Astrocyte (in vitro differentiated cells and primary cell): ENCODE data around the gene EHD1. TPM values are rescaled to one million over a fixed set of nuclear protein-coding genes. Genes with fewer than 3 reads are reported as not detected.
A peak's percentile ranks its signal among the peaks of the same experiment; 100 is the strongest.

ENCODE experiments used
- DNase-seq: peaks from one replicate; pipeline ENCODE4 v3.0.0-alpha.2; 2010; ENCODE audit warnings: low read depth
- FAIRE-seq: peaks from 2 replicates; lab custom pipeline; 2011; peaks lifted over from hg19 to GRCh38; lab: Jason Lieb, UNC
- H2AFZ ChIP-seq: 2 replicates; pipeline ENCODE4 v1.6.0; 2012; ENCODE audit warnings: low read depth, low read length, inconsistent platforms
- H3K27ac ChIP-seq: 2 replicates; pipeline ENCODE4 v1.5.1; 2011; ENCODE audit warnings: low read depth, low read length, inconsistent platforms
- H3K27me3 ChIP-seq: 2 replicates; pipeline ENCODE4 v1.6.0; 2011; ENCODE audit warnings: low read length, inconsistent platforms; ENCODE audit not compliant: insufficient read depth
- H3K36me3 ChIP-seq: 2 replicates; pipeline ENCODE4 v1.5.1; 2011; ENCODE audit warnings: low read length, inconsistent platforms; ENCODE audit not compliant: insufficient read depth
- H3K4me1 ChIP-seq: 2 replicates; pipeline ENCODE4 v1.5.1; 2011; ENCODE audit warnings: low read length, inconsistent platforms; ENCODE audit not compliant: insufficient read depth
- H3K4me2 ChIP-seq: 2 replicates; pipeline ENCODE4 v1.6.0; 2012; ENCODE audit warnings: low read length, inconsistent platforms
- H3K4me3 ChIP-seq: 2 replicates; pipeline ENCODE4 v1.5.1; 2011; ENCODE audit warnings: low read depth, mild to moderate bottlenecking, low read length, inconsistent platforms; ENCODE audit not compliant: insufficient read depth
- H3K79me2 ChIP-seq: 2 replicates; pipeline ENCODE4 v1.6.0; 2012; ENCODE audit warnings: mild to moderate bottlenecking, low read length, inconsistent platforms; ENCODE audit not compliant: insufficient read depth
- H3K9ac ChIP-seq: 2 replicates; pipeline ENCODE4 v1.6.0; 2012; ENCODE audit warnings: mild to moderate bottlenecking, low read length, inconsistent platforms
- H3K9me3 ChIP-seq: 2 replicates; pipeline ENCODE4 v1.5.1; 2012; ENCODE audit warnings: low read depth, mild to moderate bottlenecking, low read length, inconsistent platforms; ENCODE audit not compliant: insufficient read depth
- H4K20me1 ChIP-seq: 2 replicates; pipeline ENCODE4 v1.6.0; 2012; ENCODE audit warnings: low read length, inconsistent platforms; ENCODE audit not compliant: insufficient read depth
- H3K27ac Mint-ChIP-seq: one replicate; pipeline ENCODE4 v1.8.0; 2021; ENCODE audit warnings: mild to moderate bottlenecking, mixed read lengths; ENCODE audit not compliant: unreplicated experiment
- H3K27me3 Mint-ChIP-seq: one replicate; pipeline ENCODE4 v1.8.0; 2021; ENCODE audit warnings: low read depth, mixed read lengths; ENCODE audit not compliant: unreplicated experiment
- H3K36me3 Mint-ChIP-seq: one replicate; pipeline ENCODE4 v1.8.0; 2021; ENCODE audit warnings: low read depth, mixed read lengths; ENCODE audit not compliant: unreplicated experiment
- H3K4me1 Mint-ChIP-seq: one replicate; pipeline ENCODE4 v1.8.0; 2021; ENCODE audit warnings: low read depth, mixed read lengths; ENCODE audit not compliant: unreplicated experiment
- H3K4me3 Mint-ChIP-seq: one replicate; pipeline ENCODE4 v1.8.0; 2021; ENCODE audit warnings: mild to moderate bottlenecking, moderate library complexity, mixed read lengths; ENCODE audit not compliant: unreplicated experiment
- H3K9me3 Mint-ChIP-seq: one replicate; pipeline ENCODE4 v1.8.0; 2021; ENCODE audit warnings: mild to moderate bottlenecking, mixed read lengths; ENCODE audit not compliant: unreplicated experiment
- EZH2 ChIP-seq: IDR thresholded peaks from 2 replicates; pipeline ENCODE4 v1.6.1; 2012; ENCODE audit warnings: mild to moderate bottlenecking, low read length, inconsistent platforms; ENCODE audit not compliant: insufficient read depth
- total RNA-seq: library from RNA; stranded (reverse); gene quantifications from 2 replicates; pipeline ENCODE4 v1.2.1, GENCODE V29; 2021
- TF ChIP-seq, protein P1 (sequence below): IDR thresholded peaks from 2 replicates; pipeline ENCODE4 v1.5.1; 2011; ENCODE audit warnings: low read depth, mild to moderate bottlenecking, inconsistent platforms, low read length, moderate library complexity; ENCODE audit not compliant: insufficient read depth

The EHD1 gene
- total RNA-seq, 1 donor from 2014 or later: 201 TPM

- H3K4me2 ChIP-seq: no peak overlapping the region
- H3K27me3 Mint-ChIP-seq: peaks cover 5% of the 10 kb centered on the region
Measured at GRCh38 chr11:64813826-64814225, 64.6 kb downstream of the EHD1 start.

GRCh38 chr11:64810891-64811272 lies 67.5 kb downstream of the EHD1 start:
- Mint-ChIP-seq H3K27me3 (no peaks in the 10 kb centered on the region), H3K36me3 (peaks cover 4% of the 10 kb centered on the region), H3K4me3 (peak overlapping the region; percentile 93), H3K9me3 (no peaks in the 10 kb centered on the region), H3K27ac (no peak overlapping the region), H3K4me1 (peaks cover 4% of the 10 kb centered on the region)
- DNase-seq (no peak), FAIRE-seq (no peak)
- H3K4me2 ChIP-seq: peak overlapping the region; percentile 96
- no peaks in the 10 kb centered on the region for H3K9me3 ChIP-seq
- H3K4me3 ChIP-seq: peak overlapping the region; percentile 82
- H3K79me2 ChIP-seq: peaks cover 17% of the 10 kb centered on the region
- H3K4me1 ChIP-seq: peaks cover 8% of the 10 kb centered on the region
- no peak for TF ChIP-seq EZH2
- TF ChIP-seq, protein P1, sequence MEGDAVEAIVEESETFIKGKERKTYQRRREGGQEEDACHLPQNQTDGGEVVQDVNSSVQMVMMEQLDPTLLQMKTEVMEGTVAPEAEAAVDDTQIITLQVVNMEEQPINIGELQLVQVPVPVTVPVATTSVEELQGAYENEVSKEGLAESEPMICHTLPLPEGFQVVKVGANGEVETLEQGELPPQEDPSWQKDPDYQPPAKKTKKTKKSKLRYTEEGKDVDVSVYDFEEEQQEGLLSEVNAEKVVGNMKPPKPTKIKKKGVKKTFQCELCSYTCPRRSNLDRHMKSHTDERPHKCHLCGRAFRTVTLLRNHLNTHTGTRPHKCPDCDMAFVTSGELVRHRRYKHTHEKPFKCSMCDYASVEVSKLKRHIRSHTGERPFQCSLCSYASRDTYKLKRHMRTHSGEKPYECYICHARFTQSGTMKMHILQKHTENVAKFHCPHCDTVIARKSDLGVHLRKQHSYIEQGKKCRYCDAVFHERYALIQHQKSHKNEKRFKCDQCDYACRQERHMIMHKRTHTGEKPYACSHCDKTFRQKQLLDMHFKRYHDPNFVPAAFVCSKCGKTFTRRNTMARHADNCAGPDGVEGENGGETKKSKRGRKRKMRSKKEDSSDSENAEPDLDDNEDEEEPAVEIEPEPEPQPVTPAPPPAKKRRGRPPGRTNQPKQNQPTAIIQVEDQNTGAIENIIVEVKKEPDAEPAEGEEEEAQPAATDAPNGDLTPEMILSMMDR: no peak
- no peak overlapping the region for H3K9ac ChIP-seq
- no peaks in the 10 kb centered on the region for H3K27me3 ChIP-seq
- peaks cover 13% of the 10 kb centered on the region for H4K20me1 ChIP-seq
- H3K36me3 ChIP-seq: no peaks in the 10 kb centered on the region
- H2AFZ ChIP-seq: peak overlapping the region; percentile 88
- H3K27ac ChIP-seq: no peak overlapping the region

More at GRCh38 chr11:64813826-64814225, 64.6 kb downstream of the EHD1 start:
- Histone ChIP-seq H3K27ac (no peak overlapping the region), H2AFZ (no peak overlapping the region), H3K4me1 (peaks cover 8% of the 10 kb centered on the region), H3K36me3 (no peaks in the 10 kb centered on the region), H3K27me3 (no peaks in the 10 kb centered on the region), H3K9me3 (no peaks in the 10 kb centered on the region), H3K9ac (no peak overlapping the region), H4K20me1 (no peaks in the 10 kb centered on the region), H3K79me2 (peaks cover 15% of the 10 kb centered on the region), H3K4me3 (no peak overlapping the region)
- no peak for DNase-seq
- Mint-ChIP-seq H3K27ac (no peak overlapping the region), H3K9me3 (no peaks in the 10 kb centered on the region), H3K4me3 (no peak overlapping the region), H3K36me3 (no peaks in the 10 kb centered on the region), H3K4me1 (peaks cover 4% of the 10 kb centered on the region)
- no peak for FAIRE-seq
- TF ChIP-seq EZH2: no peak
- TF ChIP-seq, protein P1: no peak

DNA sequence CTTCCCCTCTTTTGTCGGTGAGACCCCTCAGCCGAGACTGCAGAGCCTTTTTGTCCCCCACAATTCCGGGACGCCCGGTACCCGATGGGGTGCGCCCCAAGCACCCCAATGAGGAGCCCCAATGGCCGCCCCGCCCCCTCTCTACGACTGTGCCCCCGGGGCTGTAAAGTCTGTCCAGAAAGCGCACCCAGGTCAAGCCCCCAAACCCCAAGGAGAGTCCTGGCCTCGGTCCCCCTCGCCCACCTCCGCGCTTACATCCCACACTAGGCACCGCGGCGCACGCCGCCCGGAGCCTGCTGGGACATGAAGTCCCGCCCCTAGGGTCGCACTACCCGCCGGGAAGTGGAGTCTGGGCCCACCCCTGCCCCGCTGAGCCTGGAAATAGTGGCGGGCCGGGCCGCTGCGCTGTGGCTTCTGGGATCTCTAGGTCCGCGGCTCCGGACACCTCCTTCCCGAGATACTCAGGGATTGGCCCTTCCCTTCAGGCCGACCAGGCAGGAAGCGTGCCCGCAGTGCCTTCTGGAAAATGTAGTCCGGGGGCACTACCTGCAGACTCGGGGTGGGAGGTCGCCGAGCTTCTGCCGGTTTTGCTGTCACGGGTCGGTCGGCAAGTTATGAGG lies 68.0 kb downstream of the EHD1 start, which contains the start of gene MEN1:
Gene MEN1 (minus strand): TSS at position 281 of the 620 bp plus-strand sequence. CDS start 442 bp downstream, outside the sequence.
- no peaks in the 10 kb centered on the region for H3K36me3 ChIP-seq
- H3K9me3 ChIP-seq: no peaks in the 10 kb centered on the region
- peaks cover 17% of the 10 kb centered on the region for H3K79me2 ChIP-seq
- FAIRE-seq: no peak
- peaks cover 4% of the 10 kb centered on the region for H3K4me1 Mint-ChIP-seq
- H3K27ac Mint-ChIP-seq: peak within 1 kb of the TSS; percentile 72
- H3K27ac ChIP-seq: no peak within 1 kb of the TSS
- peaks cover 8% of the 10 kb centered on the region for H3K4me1 ChIP-seq
- no peak for TF ChIP-seq EZH2
- TF ChIP-seq, protein P1: no peak
- H3K27me3 Mint-ChIP-seq: no peaks in the 10 kb centered on the region
- H3K9me3 Mint-ChIP-seq: no peaks in the 10 kb centered on the region
- H3K4me2 ChIP-seq: peak within 1 kb of the TSS; percentile 96
- no peaks in the 10 kb centered on the region for H3K27me3 ChIP-seq
- peaks cover 13% of the 10 kb centered on the region for H4K20me1 ChIP-seq
- peak; percentile 89 for DNase-seq
- peak within 1 kb of the TSS; percentile 88 for H2AFZ ChIP-seq
- peak within 1 kb of the TSS; percentile 91 for H3K9ac ChIP-seq
- H3K4me3 Mint-ChIP-seq: peak within 1 kb of the TSS; percentile 93
- peaks cover 4% of the 10 kb centered on the region for H3K36me3 Mint-ChIP-seq
- H3K4me3 ChIP-seq: peak within 1 kb of the TSS; percentile 82
